Lower leg skin (tissue), 4 donors: ENCODE measurements around the gene MINK1. TPM values are rescaled to one million over a fixed set of nuclear protein-coding genes. Genes with fewer than 3 reads are reported as not detected.

Source experiments
- DNase-seq, 2 donors: peaks; one replicate each; pipeline ENCODE4 v3.0.0-alpha.2; 2019; ENCODE audit warnings: low spot score in 2 of 2
- H3K4me3 ChIP-seq: fragments of 200-600 bp; sonication (generic); 2 replicates; pipeline ENCODE4 v1.5.1; 2017; ENCODE audit warnings: mild to moderate bottlenecking, low read depth; ENCODE audit not compliant: poor library complexity, severe bottlenecking
- POLR2A ChIP-seq, 2 donors: fragments of 450-650 bp; IDR thresholded peaks; one replicate each; pipeline ENCODE4 v1.6.1; 2016 to 2017; ENCODE audit warnings: antibody characterized with exemption in 2 of 2, mild to moderate bottlenecking in 1 of 2, moderate library complexity in 1 of 2
- WGBS, 2 donors: methylation state at CpG; one replicate each; pipeline ENCODE4 v1.1.5; 2018; 5-methylcytosine and 5-hydroxymethylcytosine counted together
- intact Hi-C: fragments of 100-400 bp; cut with DNase I; formaldehyde crosslinking; loops from one replicate; pipeline ENCODE4 v1.15.0; 2023; ENCODE audit warnings: low total_unique reads
- total RNA-seq, 4 donors: library from RNA; depleted of rRNA; stranded (reverse); fragments of >200 nt; gene quantifications; one replicate each; pipeline ENCODE4 v1.1.0, GENCODE V29; 2016
- TF ChIP-seq, protein P1 (sequence below), 3 donors: fragments of 450-650 bp; IDR thresholded peaks; one replicate each; pipeline ENCODE4 v1.5.1; 2016; ENCODE audit warnings: antibody characterized with exemption in 3 of 3, mild to moderate bottlenecking in 3 of 3, moderate library complexity in 2 of 3

The MINK1 gene
- total RNA-seq, 4 donors from 2014 or later, result 128 to 208 (median 140) TPM

DNA sequence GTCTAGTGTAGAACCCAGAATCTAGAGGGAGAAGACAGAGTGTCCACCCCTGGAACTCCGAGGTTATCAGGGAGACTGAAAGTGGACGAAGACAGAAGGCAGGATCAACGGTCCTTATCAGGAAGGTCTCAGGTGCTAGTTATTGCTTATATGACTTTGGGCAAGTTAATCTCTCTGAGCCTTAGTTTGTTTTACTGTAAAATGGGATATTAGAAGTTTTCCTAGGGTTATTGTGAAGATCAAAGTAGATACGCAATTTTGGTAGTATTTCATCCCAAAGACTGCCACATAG lies 108.1 kb downstream of the MINK1 start:
- TF ChIP-seq, protein P1, sequence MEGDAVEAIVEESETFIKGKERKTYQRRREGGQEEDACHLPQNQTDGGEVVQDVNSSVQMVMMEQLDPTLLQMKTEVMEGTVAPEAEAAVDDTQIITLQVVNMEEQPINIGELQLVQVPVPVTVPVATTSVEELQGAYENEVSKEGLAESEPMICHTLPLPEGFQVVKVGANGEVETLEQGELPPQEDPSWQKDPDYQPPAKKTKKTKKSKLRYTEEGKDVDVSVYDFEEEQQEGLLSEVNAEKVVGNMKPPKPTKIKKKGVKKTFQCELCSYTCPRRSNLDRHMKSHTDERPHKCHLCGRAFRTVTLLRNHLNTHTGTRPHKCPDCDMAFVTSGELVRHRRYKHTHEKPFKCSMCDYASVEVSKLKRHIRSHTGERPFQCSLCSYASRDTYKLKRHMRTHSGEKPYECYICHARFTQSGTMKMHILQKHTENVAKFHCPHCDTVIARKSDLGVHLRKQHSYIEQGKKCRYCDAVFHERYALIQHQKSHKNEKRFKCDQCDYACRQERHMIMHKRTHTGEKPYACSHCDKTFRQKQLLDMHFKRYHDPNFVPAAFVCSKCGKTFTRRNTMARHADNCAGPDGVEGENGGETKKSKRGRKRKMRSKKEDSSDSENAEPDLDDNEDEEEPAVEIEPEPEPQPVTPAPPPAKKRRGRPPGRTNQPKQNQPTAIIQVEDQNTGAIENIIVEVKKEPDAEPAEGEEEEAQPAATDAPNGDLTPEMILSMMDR (IDR thresholded peaks at IDR 0.05), result no peak
- TF ChIP-seq POLR2A (IDR thresholded peaks at IDR 0.05), result no peak
- no peak for DNase-seq
- H3K4me3 ChIP-seq, result no peak overlapping the region
- 49 to 51% methylated on average over 4 of the region's 4 CpGs for WGBS, 2 donors
- intact Hi-C loops, result no loop called here

DNA sequence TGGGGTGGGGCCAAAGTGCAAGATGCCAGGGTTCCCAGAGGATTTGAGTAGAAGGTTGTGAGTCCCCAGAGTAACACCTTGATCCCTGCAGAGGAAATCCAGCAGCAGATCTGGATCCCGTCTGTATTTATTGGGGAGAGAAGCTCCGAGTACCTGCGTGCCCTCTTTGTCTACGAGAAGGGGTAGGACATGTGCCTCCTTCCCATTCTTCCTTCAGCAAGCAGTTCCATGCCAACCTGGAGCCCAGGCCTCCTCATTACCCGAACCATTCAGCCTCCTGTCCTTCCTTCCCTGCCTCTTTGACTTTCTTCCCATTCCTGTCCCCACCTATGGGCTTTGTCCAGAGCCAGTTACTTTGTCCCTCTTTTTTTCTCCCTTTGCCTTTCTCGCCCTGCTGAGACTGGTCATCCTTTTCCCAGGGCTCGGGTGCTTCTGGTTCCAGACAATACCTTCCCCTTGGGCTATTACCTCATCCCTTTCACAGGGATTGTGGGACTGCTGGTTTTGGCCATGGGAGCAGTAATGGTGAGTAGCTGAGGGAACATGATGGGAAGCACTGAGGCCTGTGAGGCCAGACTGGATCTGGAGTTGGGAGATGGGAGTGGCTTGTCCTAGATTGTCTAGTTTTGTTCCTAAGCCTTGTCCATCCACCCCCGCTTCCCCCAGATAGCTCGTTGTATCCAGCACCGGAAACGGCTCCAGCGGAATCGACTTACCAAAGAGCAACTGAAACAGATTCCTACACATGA lies 109.8 kb downstream of the MINK1 start:
- H3K4me3 ChIP-seq, result no peak overlapping the region
- DNase-seq, result no peak
- no peak for TF ChIP-seq POLR2A (IDR thresholded peaks at IDR 0.05)
- TF ChIP-seq, protein P1 (IDR thresholded peaks at IDR 0.05), result no peak
- intact Hi-C loops, result no loop called here
- 73 to 75% methylated on average over 13 of the region's 13 CpGs for WGBS, 2 donors

DNA sequence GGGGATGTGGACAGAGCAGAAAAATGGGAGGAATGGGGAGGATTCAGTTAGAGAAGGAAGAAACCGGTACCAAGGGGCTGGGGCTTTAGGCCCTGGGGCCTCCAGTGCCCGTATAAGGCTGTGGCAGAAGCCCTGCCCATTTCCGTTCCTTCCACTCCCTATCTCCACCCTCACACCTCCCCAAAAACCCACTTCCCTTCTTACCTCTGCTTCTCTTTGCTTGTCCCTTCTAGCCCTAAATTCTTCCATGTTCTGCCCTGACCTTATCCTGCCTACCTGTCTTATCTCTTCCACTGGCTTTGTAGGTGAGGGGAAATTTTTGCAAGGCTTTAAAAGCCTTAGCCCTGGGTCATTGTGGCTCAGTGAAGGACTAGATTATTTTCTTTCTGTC lies 111.0 kb downstream of the MINK1 start:
- 22 to 23% methylated on average over 3 of the region's 3 CpGs for WGBS, 2 donors
- no peak for TF ChIP-seq POLR2A (IDR thresholded peaks at IDR 0.05)
- TF ChIP-seq, protein P1 (IDR thresholded peaks at IDR 0.05), result no peak
- H3K4me3 ChIP-seq, result no peak overlapping the region
- DNase-seq, result no peak
- intact Hi-C loops, result no loop called here

DNA sequence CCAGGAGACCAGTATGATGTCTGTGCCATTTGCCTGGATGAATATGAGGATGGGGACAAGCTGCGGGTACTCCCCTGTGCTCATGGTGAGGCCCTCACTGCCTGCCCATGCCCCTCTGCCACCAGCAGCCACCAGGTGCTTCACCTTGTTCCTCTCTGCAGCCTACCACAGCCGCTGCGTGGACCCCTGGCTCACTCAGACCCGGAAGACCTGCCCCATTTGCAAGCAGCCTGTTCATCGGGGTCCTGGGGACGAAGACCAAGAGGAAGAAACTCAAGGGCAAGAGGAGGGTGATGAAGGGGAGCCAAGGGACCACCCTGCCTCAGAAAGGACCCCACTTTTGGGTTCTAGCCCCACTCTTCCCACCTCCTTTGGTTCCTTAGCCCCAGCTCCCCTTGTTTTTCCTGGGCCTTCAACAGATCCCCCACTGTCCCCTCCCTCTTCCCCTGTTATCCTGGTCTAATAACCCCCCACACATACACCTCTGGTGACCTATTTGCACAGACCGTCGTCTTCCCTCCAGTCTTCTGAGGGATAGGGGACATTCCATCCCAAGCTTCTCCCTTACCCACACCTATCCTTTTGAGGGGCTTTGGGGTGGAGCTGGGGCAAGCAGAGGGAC lies 111.5 kb downstream of the MINK1 start:
- WGBS, 2 donors, result 60 to 61% methylated on average over 8 of the region's 8 CpGs
- intact Hi-C loops, result no loop called here
- TF ChIP-seq, protein P1 (IDR thresholded peaks at IDR 0.05), result no peak
- TF ChIP-seq POLR2A (IDR thresholded peaks at IDR 0.05), result no peak
- DNase-seq, result no peak
- H3K4me3 ChIP-seq, result no peak overlapping the region

DNA sequence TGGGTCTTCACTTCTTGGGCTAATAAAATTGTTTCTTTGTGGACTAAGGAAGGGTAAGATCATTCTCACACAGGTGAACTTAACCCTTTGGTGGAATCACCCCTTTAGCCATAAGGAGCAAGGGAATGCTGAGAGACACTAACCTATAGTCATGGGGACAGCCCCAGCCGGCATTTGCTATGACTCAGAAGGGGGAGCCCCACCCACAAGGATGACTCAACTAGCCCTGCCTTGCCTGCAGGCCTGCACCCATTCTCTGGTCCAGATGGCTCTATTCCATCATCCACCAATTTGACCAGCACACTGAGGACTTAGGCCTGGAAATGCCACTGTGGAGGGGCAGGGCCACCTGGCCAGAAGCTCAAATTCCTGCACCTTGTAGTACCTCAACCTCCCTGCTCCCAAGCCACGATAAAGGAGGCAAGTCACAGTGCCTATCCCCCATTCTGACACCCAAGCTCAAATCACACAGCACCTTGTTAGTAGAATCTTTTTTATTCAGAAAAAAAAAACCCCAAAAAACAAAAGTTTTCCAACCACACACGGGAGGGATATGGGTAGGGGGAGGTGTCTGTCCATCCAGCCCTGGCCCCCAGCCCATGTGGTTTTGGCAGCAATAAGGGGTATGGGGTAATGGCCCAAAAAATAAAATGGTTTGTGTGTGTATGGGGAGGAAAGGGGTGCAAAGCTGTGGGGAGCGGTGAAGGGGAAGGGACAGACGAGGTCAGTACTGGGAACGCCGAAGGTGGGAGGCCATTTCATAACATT lies 112.2 kb downstream of the MINK1 start:
- intact Hi-C loops, result no loop called here
- no peak overlapping the region for H3K4me3 ChIP-seq
- TF ChIP-seq POLR2A (IDR thresholded peaks at IDR 0.05), result no peak
- TF ChIP-seq, protein P1 (IDR thresholded peaks at IDR 0.05), result no peak
- WGBS, 2 donors, result 24 to 32% methylated on average over 7 of the region's 7 CpGs
- peak; percentile 88 to 96 for DNase-seq
